NAMALWA (cell line): ENCODE data around the gene ATP2A3.

Experiments used
- DNase-seq: peaks from one replicate; pipeline ENCODE4 v3.0.0-alpha.2; 2015; ENCODE audit warnings: low spot score

Gene ATP2A3

DNA sequence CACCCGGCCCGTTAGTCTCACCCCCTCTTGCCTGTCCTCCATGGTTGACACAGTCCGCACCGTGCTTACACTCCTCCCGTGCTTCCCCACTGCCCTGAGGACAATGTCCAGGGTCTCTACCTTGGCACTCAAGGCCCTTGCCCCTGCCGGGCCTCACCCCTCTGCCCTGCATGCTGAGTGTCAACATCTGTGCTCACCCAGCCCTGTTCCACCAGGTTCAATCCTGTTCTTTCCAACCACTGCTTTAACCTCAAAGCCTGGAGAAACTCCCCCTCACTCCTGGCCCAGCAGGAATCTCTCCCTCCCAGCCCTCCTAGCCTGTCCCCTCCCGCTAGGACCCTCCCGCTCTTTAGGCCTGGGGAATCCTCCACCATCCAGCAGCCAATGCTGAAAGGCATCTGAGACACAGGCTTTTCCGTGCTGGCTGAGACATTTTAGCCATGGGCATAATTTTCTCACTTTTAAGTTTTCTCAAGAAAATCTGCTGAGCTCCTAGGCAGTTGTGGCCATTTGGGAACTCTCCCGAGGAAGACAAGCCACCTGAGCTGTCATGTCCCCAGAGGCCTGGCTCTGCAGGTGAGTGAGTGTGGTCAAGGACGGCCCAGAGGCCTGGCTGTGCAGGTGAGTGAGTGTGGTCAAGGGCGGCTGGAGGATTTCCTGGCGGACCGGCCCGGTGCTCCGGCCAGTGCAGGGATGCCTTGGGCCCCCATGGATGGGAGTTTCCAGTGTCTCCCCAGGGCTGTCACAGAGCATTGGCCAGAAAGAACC lies 37.2 kb downstream of the ATP2A3 start:
- DNase-seq: no peak

DNA sequence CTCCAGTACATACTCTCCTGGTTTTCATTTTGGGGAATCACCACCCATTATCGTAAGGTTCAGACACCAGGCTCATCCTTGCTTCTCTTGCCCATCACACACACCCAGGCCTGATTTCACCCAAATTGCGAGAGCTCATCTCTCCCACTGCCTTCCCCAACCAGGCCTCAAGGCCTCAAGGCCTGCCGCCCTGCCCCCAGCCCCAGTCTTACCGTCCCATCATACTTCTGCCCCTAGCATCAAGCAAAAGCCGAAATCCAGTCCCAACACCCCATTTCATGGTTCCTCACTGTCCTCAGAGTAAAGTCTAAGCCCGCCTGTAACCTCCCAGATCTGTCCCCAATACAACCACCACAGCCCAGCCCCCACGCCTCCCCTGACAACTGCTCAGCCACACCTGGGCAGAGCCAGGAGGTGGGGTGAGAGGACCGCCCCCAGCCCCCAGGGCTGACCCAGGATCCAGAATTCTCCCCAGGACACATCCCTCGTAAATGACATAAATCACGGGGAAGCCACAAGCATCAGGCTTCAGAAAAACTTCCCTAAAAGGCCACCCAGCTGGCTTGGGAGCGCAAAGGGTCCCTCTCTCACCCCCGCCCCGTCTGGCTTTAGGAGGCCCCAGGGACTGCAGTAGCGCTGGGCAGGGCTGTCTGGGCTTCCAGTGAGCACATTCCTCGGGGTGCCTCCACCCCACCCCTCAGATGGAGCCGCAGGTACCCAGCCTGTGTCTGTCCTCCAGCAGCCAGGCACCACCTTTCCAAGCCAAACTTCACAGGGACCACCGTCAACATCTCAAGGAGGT lies 38.4 kb downstream of the ATP2A3 start:
- no peak for DNase-seq

DNA sequence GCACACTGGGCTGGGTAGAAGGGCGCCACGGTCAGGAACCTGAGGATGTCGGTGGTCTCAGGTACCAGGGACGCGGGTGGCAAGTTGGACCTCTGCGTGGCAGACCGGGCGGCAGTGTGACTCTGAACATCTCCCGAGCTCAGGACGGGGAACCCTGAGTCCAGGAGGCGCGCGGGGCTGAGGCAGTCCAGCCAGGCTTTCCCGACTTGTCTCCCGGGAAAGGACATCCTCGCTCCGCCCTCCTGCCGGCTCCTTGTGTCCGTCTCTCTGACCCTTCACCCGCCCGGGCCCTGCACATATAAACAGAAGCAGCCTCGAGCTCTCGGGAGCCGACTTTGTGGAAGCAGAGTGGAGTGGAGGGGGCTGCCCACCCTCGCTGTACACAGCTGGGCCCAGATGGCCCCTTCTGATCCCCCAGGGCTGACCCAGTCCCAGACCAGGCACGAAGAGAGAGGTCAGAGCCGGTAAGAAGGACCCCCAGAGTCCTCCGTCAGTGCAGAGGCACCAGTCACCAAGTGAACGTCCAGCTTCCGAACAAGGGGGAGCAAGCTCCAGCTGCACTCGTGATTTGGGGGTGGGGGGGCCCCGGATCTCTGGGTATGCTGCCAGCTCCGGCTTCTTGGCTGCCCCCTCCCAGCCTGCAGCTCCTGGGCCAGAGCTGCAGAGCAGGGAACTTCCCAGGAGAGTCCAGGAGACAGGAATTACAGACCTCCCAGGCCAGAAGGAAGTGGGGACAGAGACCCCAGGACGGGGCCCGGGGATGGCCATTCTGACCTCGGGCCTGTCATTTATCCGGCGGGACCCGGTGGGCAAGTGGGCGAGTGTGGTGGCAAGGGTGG lies 39.5 kb downstream of the ATP2A3 start:
- no peak for DNase-seq

DNA sequence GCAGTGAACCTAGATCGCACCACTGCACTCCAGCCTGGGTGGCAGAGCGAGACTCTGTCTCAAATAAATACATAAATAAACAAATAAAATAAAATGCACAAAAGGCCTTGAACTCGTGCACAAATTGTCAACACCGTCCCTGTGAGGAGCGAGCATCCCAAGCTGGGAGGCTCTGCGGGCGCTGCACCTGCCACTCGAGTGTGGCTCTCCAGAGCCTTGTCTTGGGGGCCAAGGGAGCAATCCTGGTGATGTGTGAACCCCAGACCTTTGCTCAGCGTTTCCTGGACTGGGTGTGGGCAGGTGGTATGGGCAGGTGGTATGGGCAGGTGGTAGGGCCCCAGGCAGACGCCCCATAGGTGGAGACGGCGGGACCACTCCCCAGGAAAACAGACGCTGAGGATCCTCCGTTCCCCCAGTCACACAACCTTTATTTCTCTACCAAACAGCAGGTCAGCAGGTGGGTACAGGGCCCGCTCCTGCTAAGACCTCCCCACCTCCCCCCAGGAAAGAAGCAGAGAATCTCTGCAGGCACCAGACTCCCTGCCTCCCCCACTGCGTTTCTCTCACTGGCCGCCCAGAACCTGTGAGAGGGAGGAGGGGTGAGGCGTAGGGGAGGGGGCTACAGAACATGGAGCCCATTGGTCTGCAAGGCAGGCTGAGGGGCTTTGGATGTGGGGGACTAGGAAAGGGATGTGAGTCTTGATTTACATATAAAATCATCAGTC lies 40.6 kb downstream of the ATP2A3 start:
- DNase-seq: no peak

GRCh38 chr17:3922765-3923164 lies 41.5 kb downstream of the ATP2A3 start:
- no peak for DNase-seq

GRCh38 chr17:3921502-3922319 lies 42.5 kb downstream of the ATP2A3 start:
- DNase-seq: no peak

DNA sequence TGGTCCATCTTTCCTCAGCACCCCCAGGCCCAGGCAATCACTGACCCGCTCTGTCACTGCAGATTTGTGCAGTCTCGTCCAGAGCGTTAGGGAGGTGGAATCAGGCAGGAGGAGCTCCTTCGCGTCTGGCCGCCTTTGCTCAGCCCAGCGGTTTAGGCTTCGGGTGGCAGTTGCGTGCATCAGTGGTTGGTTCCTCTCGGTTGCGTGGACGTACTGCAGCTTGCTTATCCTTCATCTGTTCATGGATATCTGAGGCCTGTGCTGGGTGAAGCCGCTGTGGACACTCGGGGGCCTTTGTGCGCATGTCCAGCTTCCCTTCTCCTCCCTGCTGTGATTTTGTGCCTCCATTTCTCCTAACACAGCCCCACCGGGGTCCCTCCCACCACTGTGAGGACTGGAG lies 43.2 kb downstream of the ATP2A3 start:
- DNase-seq: peak; percentile 28

DNA sequence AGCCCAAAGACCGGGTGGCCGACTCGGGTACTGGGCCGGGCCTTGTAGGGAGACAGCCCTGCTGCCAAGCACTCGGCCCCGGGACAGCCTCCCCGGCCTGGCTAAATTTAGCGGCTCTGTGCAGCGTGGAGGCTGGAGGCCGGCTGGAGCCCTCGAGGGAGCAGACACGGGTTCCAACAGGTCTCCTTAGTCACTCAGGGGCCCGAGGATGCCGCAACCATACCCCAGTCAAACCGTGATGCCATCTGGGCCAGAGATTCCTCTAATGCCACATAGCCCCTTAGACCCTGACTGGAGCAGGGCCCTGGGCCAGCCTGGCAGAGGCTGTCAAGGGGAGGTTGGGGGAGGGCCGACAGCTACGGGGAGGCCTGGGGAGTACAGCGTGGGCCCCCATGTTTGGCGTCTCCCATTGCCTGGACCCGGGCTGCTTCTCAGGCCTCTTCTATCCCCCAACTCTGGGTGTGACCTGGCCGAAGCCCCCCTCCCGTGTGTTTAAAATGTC lies 45.1 kb downstream of the ATP2A3 start:
- DNase-seq: no peak

GRCh38 chr17:3918372-3919122 lies 45.7 kb downstream of the ATP2A3 start:
- DNase-seq: no peak

GRCh38 chr17:3917391-3917931 lies 46.8 kb downstream of the ATP2A3 start:
- no peak for DNase-seq

DNA sequence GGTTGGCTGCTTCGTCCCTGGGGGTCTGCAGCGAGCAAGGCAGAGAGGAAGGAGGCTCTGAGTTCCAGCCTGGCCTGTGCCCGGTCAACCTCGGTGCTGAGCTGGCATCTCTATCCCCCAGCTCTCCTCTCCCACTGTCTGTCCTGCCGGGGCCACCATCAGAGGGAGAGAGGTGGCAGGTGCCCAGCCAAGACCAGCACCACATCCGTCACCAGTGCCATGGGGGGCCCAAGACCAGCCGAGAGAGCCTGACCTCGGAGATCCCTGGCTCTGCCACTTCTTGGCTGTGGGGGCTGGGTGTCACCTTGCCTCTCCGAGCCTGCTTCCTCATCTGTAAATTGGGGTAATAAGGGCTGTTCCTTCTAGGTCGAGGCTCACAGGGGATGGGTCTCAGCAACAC lies 47.4 kb downstream of the ATP2A3 start:
- no peak for DNase-seq

- DNase-seq: no peak
Observed at GRCh38 chr17:3915995-3916696, 48.1 kb downstream of the ATP2A3 start, which contains the start of gene P2RX1. Gene P2RX1 (minus strand): TSS chr17:3916465. CDS start chr17:3916225, 240 bp downstream.

GRCh38 chr17:3915581-3915994 lies 48.6 kb downstream of the ATP2A3 start:
- DNase-seq: no peak

- DNase-seq: peak; percentile 87
Observed at GRCh38 chr17:3914312-3914670, 49.9 kb downstream of the ATP2A3 start.

DNA sequence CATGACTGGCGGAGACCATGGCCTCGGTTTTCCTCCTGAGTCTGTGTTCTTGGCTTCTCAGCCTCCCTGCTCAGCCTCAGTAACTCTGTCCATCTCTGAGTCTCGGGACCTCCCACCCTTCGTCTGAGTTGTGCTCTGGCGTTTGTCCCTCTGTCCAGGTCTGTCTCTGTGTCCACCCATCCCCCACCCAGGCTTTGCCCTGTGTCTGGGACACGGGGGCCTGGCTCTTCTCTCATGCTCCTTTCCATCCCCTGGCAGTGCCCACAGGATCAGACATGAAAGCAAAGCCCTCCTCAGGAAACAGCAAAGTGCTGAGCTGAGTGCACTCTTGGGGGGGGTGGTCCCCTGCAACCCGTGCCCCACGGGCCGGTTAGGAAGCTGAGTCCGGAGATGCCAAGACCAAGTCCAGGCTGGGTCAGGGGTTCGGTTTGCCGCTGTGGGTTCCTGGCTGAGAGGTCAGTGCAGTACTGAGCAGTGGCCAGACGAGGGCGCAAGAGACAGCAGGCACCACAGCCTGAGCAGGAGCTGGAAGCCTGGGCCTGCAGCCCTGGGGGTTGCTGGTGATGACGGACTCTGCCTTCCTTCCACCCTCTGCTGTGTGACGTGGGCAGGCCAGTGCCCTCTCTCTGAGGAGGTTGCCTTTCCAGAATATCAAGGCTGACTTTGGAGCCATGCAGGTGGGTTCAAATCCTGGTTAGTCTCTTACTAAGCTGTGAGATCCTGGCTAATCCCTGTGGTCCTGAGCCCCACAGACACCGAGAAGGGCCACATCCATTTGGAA lies 50.5 kb downstream of the ATP2A3 start:
- DNase-seq: peak; percentile 82

DNA sequence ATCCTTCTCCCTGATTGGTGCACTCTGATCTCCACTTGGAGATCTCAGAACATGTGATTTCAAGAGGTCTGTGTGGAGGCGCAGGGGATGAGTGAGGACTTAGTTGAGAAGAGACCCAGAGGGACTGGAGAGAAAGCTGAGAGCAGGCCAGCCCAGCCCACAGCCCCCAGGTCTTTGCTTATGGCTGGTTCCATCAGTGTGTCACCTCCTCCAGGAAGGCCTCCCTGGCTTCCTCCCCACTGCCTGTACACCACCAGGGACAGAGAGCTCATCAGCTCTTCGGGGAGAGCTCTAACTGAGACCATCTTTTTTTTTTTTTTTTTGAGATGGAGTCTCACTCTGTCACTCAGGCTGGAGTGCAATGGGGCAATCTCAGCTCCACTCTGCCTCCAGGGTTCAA lies 51.4 kb downstream of the ATP2A3 start:
- DNase-seq: no peak

DNA sequence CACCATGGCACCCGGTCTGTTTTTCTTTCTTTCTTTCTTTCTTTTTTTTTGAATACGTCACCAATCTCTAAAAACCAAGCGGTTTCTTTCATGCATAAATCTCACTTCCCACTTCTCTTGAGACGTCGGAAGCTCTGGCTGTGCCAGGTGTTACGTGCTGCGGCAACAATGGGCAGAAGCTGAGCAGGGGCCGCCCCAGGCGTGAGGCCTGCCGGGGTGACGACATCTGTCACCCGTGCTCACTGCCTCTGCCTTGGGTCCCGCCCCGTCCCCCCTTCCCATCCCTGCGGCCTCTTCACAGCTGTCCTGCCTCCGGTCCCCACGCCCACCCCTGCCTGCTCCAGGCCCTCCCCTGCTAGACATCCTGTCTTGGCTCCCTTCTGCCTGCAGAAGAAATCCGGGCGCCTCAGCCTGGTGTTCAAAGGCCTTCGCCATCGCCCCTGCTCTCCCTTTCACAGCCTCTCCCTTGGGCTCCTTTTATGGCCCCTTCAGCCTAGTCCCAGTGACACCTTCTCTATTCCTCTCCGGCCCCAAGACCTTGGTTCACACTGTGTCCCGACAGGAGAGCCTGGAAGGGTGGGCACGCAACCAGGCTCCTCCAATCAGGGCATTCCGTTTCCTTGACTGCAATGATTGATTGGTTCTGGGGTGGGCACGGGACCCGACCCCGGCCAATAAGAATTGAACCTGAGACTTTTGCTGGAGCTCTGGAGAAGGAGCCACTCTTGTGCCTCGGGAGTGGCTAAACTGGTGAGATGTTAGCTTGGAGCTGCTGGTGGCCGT lies 52.8 kb downstream of the ATP2A3 start:
- peak; percentile 93 for DNase-seq
